SK-N-MC (cell line): ENCODE measurements around the gene ADAM11.

Source experiments
- DNase-seq: peaks from one replicate; pipeline ENCODE4 v3.0.0-alpha.2; 2011; ENCODE audit warnings: low read depth, low spot score
- H3K27ac ChIP-seq: fragments of 200-600 bp; sonication (generic); 2 replicates; pipeline ENCODE4 v1.5.1; 2016; ENCODE audit warnings: mixed run types
- H3K36me3 ChIP-seq: fragments of 200-600 bp; sonication (generic); 2 replicates; pipeline ENCODE4 v1.6.1; 2017; ENCODE audit warnings: antibody characterized with exemption, low read length, mixed read lengths; ENCODE audit not compliant: insufficient read depth
- H3K4me3 ChIP-seq: fragments of 200-600 bp; sonication (generic); 2 replicates; pipeline ENCODE4 v1.5.1; 2016
- H3K9ac ChIP-seq: fragments of 200-600 bp; sonication (generic); 2 replicates; pipeline ENCODE4 v1.8.0; 2017; ENCODE audit warnings: mixed run types, mixed read lengths; ENCODE audit not compliant: insufficient read length
- H3K9me3 ChIP-seq: fragments of 200-600 bp; sonication (generic); 2 replicates; pipeline ENCODE4 v1.6.1; 2017; ENCODE audit warnings: low read depth, mild to moderate bottlenecking, antibody characterized with exemption, low read length, moderate library complexity, mixed read lengths
- EZH2 ChIP-seq: fragments of 200-600 bp; sonication (generic); IDR thresholded peaks from one replicate; pipeline ENCODE4 v1.6.1; 2017; ENCODE audit warnings: antibody characterized with exemption
- FOXP2 ChIP-seq: optimal IDR thresholded peaks from 2 replicates; pipeline ENCODE3; 2011; ENCODE audit warnings: mild to moderate bottlenecking, moderate library complexity; ENCODE audit not compliant: insufficient read depth; ENCODE audit errors: extremely low read length, control extremely low read depth
- POLR2AphosphoS5 ChIP-seq: IDR thresholded peaks from 2 replicates; pipeline ENCODE4 v1.6.1; 2012; ENCODE audit warnings: mild to moderate bottlenecking, low read depth, low read length, borderline replicate concordance

ADAM11 gene

DNA sequence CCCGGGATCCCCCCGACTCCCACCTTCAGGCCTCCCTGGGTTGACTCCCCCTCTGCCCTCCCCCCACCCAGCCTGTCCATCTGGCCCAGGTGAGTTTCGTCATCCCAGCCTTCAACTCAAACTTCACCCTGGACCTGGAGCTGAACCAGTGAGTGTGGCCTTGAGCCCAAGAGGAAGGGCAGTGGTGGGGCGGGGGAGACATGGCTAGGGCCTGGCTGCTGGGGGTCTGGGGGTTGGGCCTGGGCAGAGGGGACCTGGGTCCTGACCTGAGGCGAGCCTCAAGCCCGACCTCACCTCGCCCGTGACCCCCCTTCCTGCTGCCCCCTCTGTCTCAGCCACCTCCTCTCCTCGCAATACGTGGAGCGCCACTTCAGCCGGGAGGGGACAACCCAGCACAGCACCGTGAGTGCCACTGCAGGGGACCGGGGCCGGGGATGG is 10.9 kb downstream of the ADAM11 start:
- Histone ChIP-seq H3K27ac (no peak overlapping the region), H3K4me3 (no peak overlapping the region), H3K9me3 (no peaks in the 10 kb centered on the region), H3K9ac (no peak overlapping the region), H3K36me3 (no peaks in the 10 kb centered on the region)
- TF ChIP-seq FOXP2 (no peak), EZH2 (no peak), POLR2AphosphoS5 (no peak)
- no peak for DNase-seq

DNA sequence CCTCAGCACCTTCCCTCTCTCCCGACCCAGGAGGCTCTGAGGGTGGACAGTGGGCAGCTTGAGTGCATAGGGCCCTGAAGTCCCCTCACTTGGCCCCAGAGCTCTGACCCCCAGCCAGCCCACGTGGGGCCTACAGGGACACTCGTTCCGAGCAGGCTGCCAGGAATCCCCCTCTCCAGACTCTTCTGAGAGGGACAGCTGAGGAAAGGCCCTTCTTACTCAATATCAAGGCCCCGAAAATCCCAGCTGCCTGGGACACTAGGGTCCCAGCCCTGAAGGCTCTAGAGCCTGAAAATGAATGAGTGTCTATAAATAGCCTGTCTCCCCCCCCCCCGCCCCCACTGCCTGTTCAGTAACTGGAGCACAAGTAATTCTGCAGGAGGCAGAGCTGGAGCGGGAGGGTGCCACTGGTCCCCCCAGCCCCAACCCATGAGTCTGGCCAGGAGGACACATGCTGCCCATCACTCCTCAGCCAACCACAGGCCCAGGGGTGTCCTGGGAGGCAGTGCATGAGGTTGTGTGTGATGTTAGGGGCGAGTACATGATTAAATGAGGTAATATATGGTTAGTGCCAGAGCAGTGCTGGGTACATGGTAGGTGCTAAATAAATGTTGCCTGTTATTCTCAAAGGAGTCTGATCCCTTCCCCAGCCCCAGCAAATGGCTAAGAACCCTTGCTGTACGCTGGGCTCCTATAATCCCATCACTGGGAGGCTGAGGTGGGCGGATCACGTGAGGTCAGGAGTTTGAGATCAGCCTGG is 11.6 kb downstream of the ADAM11 start:
- no peaks in the 10 kb centered on the region for H3K9me3 ChIP-seq
- H3K4me3 ChIP-seq = no peak overlapping the region
- no peaks in the 10 kb centered on the region for H3K36me3 ChIP-seq
- no peak overlapping the region for H3K27ac ChIP-seq
- no peak for TF ChIP-seq POLR2AphosphoS5
- no peak for TF ChIP-seq EZH2
- no peak for TF ChIP-seq FOXP2
- no peak for DNase-seq
- H3K9ac ChIP-seq = no peak overlapping the region

DNA sequence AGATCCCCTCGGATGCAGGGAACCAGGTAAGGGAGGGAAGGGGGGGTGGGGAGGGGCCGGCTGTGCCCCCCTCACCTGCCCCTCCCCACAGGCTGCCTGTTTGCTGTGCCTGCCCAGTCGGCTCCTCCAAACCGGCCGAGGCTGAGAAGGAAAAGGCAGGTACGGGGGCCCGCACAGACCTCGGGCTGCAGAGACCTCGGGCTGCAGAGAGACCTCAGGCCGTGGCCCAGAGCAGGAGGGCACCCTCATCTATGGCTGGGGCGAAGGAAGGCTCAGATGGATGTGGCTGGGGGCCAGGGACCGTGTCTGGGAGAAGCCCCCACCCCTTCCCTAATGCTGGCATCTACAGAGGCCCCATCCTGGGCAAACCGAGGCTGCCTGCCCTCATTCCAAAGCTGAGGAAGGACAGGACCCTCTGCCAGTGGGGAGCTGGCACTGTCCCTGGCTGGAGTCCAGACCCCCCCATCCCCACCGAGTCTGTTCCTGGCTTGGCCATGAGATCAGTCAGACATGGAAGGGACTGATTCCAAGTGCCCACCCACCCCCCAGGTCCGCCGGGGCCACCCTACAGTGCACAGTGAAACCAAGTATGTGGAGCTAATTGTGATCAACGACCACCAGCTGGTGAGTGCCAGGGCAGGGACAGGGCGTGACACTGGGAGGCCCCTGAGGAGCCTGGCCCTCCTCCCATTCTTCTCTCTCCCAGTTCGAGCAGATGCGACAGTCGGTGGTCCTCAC is 13.7 kb downstream of the ADAM11 start:
- no peaks in the 10 kb centered on the region for H3K9me3 ChIP-seq
- TF ChIP-seq EZH2 (no peak), POLR2AphosphoS5 (no peak), FOXP2 (no peak)
- no peak overlapping the region for H3K27ac ChIP-seq

DNA sequence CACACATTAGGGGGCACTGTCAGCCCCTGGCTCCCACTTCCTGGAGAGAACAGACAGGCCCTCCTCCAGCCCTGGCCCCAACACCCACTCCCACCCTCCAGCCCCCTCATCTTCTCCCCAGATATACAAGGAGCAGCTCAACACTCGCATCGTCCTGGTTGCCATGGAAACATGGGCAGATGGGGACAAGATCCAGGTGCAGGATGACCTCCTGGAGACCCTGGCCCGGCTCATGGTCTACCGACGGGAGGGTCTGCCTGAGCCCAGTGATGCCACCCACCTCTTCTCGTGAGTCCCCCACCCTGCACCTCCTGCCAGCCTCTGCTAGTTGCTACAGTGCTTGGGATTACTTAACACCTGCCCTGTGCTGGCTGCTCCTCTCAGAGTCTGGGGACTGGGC is 14.4 kb downstream of the ADAM11 start:
- TF ChIP-seq POLR2AphosphoS5 (no peak), EZH2 (no peak), FOXP2 (no peak)
- Histone ChIP-seq H3K36me3 (no peaks in the 10 kb centered on the region), H3K9me3 (no peaks in the 10 kb centered on the region), H3K27ac (no peak overlapping the region), H3K9ac (no peak overlapping the region), H3K4me3 (no peak overlapping the region)
- DNase-seq = no peak

More for the DNA sequence above, 13.7 kb downstream of the ADAM11 start:
- no peak for DNase-seq
- no peak overlapping the region for H3K4me3 ChIP-seq
- no peaks in the 10 kb centered on the region for H3K36me3 ChIP-seq
- H3K9ac ChIP-seq = no peak overlapping the region

DNA sequence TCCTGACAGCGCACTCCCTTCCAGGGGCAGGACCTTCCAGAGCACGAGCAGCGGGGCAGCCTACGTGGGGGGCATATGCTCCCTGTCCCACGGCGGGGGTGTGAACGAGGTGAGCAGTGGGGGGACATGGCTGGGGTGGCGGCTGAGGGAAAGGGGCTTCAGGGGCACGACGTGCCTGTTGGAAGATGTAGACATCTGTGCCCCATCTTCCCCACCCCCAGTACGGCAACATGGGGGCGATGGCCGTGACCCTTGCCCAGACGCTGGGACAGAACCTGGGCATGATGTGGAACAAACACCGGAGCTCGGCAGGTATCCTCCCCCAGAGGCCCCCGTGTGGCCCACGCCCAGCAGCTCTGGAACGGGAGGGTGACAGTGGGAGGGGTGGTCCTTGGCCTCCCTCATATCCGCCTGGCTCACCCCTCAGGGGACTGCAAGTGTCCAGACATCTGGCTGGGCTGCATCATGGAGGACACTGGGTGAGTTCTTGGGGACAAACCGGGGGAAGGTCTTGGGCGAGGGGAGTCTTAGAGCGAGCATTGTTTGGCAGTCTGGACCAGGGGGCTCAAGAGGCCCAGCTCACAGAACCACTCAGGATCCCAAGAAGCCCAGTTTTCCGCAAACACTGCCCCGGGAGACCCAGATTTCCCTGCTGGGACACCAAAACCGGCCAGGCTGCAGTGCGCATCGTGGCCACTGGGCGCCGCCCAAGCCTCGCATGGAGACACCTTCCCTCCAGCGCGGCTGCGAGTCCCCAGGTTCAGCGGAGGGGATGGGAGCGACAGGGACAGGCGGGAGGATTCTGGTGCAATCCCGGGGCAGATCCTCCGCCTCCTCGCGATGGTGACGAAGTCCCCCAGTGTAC is 15.7 kb downstream of the ADAM11 start:
- TF ChIP-seq FOXP2 (no peak), EZH2 (no peak), POLR2AphosphoS5 (no peak)
- no peaks in the 10 kb centered on the region for H3K9me3 ChIP-seq
- no peak overlapping the region for H3K27ac ChIP-seq
- no peaks in the 10 kb centered on the region for H3K36me3 ChIP-seq
- peak overlapping the region; percentile 88 for H3K4me3 ChIP-seq
- no peak for DNase-seq
- no peak overlapping the region for H3K9ac ChIP-seq

DNA sequence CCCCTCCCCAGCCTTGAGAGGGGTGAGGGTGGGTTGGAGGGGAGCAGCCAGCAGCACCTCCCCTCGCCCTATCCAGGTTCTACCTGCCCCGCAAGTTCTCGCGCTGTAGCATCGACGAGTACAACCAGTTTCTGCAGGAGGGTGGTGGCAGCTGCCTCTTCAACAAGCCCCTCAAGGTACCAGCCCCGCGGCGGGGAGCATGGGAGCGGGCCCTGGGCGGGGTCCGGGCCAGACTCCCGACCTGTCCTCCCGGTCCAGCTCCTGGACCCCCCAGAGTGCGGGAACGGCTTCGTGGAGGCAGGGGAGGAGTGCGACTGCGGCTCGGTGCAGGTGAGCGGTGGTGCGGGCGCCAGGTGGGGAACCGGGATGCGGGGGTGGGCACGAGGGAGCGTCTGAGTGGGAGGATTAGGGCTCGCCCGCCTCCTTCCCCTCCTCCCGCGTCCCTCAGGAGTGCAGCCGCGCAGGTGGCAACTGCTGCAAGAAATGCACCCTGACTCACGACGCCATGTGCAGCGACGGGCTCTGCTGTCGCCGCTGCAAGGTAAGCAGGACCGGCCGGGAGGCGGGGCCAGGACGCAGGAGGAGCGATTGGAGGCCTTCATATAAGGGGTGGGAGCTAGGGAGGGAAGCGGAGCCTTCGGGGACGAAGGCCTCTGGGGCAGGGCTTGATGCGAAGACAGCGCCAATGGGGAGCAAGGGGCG is 16.5 kb downstream of the ADAM11 start:
- DNase-seq = peak; percentile 93
- no peaks in the 10 kb centered on the region for H3K36me3 ChIP-seq
- H3K9me3 ChIP-seq = no peaks in the 10 kb centered on the region
- H3K9ac ChIP-seq = no peak overlapping the region
- TF ChIP-seq FOXP2 (peak; percentile 42), EZH2 (no peak), POLR2AphosphoS5 (peak; percentile 68; the same call in 1 of the 2 replicates)
- H3K27ac ChIP-seq = no peak overlapping the region
- H3K4me3 ChIP-seq = peak overlapping the region; percentile 88

DNA sequence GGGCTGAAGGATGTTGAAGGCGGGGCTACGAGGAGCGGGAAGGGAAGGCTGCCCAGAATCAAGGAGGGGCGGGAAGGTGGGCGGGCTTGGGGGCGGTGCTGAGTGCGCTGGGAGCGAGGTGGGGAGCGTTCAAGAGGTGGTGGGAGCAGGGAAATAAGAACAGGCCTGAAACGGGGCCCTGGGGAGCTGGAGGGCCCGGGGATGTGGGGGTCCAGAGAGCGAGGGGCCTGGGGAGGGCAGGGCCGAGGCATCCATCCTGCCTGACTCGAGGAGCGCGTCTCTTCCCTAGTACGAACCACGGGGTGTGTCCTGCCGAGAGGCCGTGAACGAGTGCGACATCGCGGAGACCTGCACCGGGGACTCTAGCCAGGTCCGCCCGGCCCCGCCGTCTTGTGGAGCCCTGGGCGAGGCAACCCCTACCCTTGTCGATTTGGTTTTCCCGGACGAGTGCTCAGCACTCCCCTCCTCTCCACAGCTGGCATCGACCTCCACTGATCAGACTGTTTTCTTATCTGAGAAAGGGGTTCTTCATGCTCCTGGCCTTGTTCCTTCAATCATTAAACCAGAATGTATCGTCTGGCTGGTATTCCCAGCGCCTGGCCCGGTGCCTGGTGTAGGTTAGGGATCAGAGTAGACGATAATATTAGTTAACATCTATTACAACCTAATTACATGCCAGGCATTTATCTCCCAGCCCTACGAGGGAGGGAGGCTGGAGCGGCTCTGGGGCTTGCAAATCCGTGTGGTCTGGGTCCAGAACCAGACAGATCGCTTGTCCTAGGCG is 17.2 kb downstream of the ADAM11 start:
- TF ChIP-seq FOXP2 (no peak), POLR2AphosphoS5 (no peak; the same call in 1 of the 2 replicates), EZH2 (no peak)
- no peaks in the 10 kb centered on the region for H3K36me3 ChIP-seq
- no peak for DNase-seq
- H3K9ac ChIP-seq = no peak overlapping the region
- peak overlapping the region; percentile 88 for H3K4me3 ChIP-seq
- H3K27ac ChIP-seq = no peak overlapping the region
- no peaks in the 10 kb centered on the region for H3K9me3 ChIP-seq
